Measurements from ENCODE around the gene KCNJ16. TPM values are rescaled to one million over a fixed set of nuclear protein-coding genes. Genes with fewer than 3 reads are reported as not detected.

Gene KCNJ16
- total RNA-seq, 1 experiment from 2014 or later, result not detected

- no peaks in the 10 kb centered on the region for H3K36me3 Mint-ChIP-seq (ENCODE audit: insufficient read depth, unreplicated experiment)
- no peak for TF ChIP-seq CTCF (IDR thresholded peaks at IDR 0.05; ENCODE audit: unreplicated experiment)
- CTCF ChIA-PET, result no interaction called here
- BruUV-seq (replicated peaks), result no TSS peak
- no peak for DNase-seq
- no peak overlapping the region for H3K4me3 Mint-ChIP-seq (ENCODE audit: low read depth, unreplicated experiment)
- no peaks in the 10 kb centered on the region for H3K27me3 Mint-ChIP-seq (ENCODE audit: unreplicated experiment)
- H3K4me1 Mint-ChIP-seq (ENCODE audit: low read depth, unreplicated experiment), result no peaks in the 10 kb centered on the region
- no peak overlapping the region for H3K27ac Mint-ChIP-seq (ENCODE audit: unreplicated experiment)
- intact Hi-C loops (cut with micrococcal nuclease; ENCODE audit: unreplicated experiment), result no loop called here
- H3K9me3 Mint-ChIP-seq (ENCODE audit: low read depth, unreplicated experiment), result peaks cover 11% of the 10 kb centered on the region
These were observed 6.9 kb downstream of the KCNJ16 start for GRCh38 chr17:70081885-70082284.

- Mint-ChIP-seq H3K27me3 (ENCODE audit: unreplicated experiment) (no peaks in the 10 kb centered on the region), H3K9me3 (ENCODE audit: low read depth, unreplicated experiment) (peaks cover 7% of the 10 kb centered on the region), H3K4me3 (ENCODE audit: low read depth, unreplicated experiment) (no peak overlapping the region), H3K36me3 (ENCODE audit: insufficient read depth, unreplicated experiment) (no peaks in the 10 kb centered on the region), H3K4me1 (ENCODE audit: low read depth, unreplicated experiment) (no peaks in the 10 kb centered on the region), H3K27ac (ENCODE audit: unreplicated experiment) (no peak overlapping the region)
- no peak for TF ChIP-seq CTCF (IDR thresholded peaks at IDR 0.05; ENCODE audit: unreplicated experiment)
- intact Hi-C loops (cut with micrococcal nuclease; ENCODE audit: unreplicated experiment), result no loop called here
- CTCF ChIA-PET, result no interaction called here
- DNase-seq, result no peak
- BruUV-seq (replicated peaks), result no TSS peak
These were observed 9.5 kb downstream of the KCNJ16 start for GRCh38 chr17:70084476-70084875.

DNA sequence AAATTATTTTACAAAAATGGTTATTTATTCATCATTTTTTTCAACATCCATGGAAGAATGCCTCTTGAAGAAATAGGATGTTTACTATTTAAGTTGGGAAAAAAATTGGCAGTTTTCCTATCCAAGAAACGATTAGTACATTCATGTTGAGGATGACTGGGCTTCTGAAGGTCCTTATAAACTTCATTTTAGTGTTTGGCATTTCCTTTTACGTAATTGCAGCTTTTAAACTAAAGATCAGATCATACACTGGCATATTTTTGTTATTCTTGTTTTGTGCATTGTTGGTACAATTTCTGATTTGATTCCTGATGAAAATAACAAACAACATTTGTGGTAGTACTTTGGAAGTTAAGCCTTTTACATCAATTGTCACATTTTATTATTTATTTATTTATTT is 11.5 kb downstream of the KCNJ16 start:
- TF ChIP-seq CTCF (IDR thresholded peaks at IDR 0.05; ENCODE audit: unreplicated experiment), result no peak
- no peak overlapping the region for H3K4me3 Mint-ChIP-seq (ENCODE audit: low read depth, unreplicated experiment)
- H3K36me3 Mint-ChIP-seq (ENCODE audit: insufficient read depth, unreplicated experiment), result no peaks in the 10 kb centered on the region
- no peaks in the 10 kb centered on the region for H3K4me1 Mint-ChIP-seq (ENCODE audit: low read depth, unreplicated experiment)
- H3K27ac Mint-ChIP-seq (ENCODE audit: unreplicated experiment), result no peak overlapping the region
- intact Hi-C loops (cut with micrococcal nuclease; ENCODE audit: unreplicated experiment), result no loop called here
- DNase-seq, result no peak
- peaks cover 4% of the 10 kb centered on the region for H3K9me3 Mint-ChIP-seq (ENCODE audit: low read depth, unreplicated experiment)
- CTCF ChIA-PET, result no interaction called here
- H3K27me3 Mint-ChIP-seq (ENCODE audit: unreplicated experiment), result no peaks in the 10 kb centered on the region
- BruUV-seq (replicated peaks), result no TSS peak

GRCh38 chr17:70089513-70090148 is 14.6 kb downstream of the KCNJ16 start:
- H3K4me3 Mint-ChIP-seq (ENCODE audit: low read depth, unreplicated experiment), result no peak overlapping the region
- CTCF ChIA-PET, result no interaction called here
- intact Hi-C loops (cut with micrococcal nuclease; ENCODE audit: unreplicated experiment), result no loop called here
- H3K27me3 Mint-ChIP-seq (ENCODE audit: unreplicated experiment), result no peaks in the 10 kb centered on the region
- no peak overlapping the region for H3K27ac Mint-ChIP-seq (ENCODE audit: unreplicated experiment)
- no peaks in the 10 kb centered on the region for H3K4me1 Mint-ChIP-seq (ENCODE audit: low read depth, unreplicated experiment)
- peaks cover 2% of the 10 kb centered on the region for H3K9me3 Mint-ChIP-seq (ENCODE audit: low read depth, unreplicated experiment)
- BruUV-seq (replicated peaks), result no TSS peak
- no peak for TF ChIP-seq CTCF (IDR thresholded peaks at IDR 0.05; ENCODE audit: unreplicated experiment)
- H3K36me3 Mint-ChIP-seq (ENCODE audit: insufficient read depth, unreplicated experiment), result no peaks in the 10 kb centered on the region
- DNase-seq, result no peak

Data from Calu3 (cell line).